Embryonic facial prominence (tissue), 1 donor: ENCODE data around the gene RBMX2.

ENCODE experiments used
- DNase-seq: peaks from one replicate; pipeline ENCODE4 v3.0.0-alpha.2; 2016; ENCODE audit errors: extremely low spot score

RBMX2 gene

GRCh38 chrX:130446974-130447373, 45.2 kb downstream of the RBMX2 start:
- DNase-seq, result no peak
